A204.1 (cell line): Measurements from ENCODE around the gene SRC.

Experiments used
- FAIRE-seq: peaks from 2 replicates; lab custom pipeline; 2012; peaks lifted over from hg19 to GRCh38; lab: Jason Lieb, UNC

The SRC gene

GRCh38 chr20:37397076-37397953 is 51.4 kb downstream of the SRC start:
- FAIRE-seq, result no peak

DNA sequence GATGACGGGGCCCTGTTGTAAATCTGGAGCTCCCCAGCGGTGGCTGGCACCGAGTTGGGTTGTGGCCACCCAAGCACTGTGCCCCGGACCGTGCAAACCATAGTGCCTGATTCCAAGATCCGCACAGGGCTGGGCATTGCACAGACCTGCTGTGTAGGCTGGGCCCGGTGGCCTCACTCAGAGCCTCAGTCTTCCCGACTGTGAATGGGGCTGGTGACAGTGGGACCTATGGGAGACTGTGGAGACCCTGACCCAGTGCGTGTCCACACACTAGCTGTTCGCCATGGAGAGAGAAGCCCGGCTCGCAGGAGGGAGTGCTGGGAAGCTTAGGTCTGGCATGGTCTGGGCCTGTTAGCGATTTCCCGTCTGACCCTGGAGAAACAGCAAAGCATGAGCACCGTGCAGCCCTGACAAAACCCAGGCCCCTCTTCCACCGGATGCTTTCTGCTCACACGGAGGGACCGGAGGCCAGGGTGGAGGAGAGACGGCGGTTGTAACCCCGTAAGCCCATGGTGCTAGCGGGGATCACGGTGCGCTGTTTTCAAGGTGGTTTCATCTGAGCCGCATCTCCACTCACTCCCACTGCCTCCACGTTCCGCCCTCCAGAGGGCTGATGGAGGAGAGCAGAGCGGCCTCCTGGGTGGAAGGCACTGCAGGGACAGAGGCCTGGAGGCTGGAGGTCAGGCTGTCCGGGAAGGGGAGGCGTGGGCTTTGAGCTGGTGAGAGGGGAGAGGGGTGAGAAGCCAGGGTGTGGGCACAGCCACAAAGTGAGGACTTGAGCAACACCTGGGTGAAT is 52.2 kb downstream of the SRC start:
- FAIRE-seq, result no peak

GRCh38 chr20:37398750-37399621 is 53.0 kb downstream of the SRC start:
- FAIRE-seq, result no peak

DNA sequence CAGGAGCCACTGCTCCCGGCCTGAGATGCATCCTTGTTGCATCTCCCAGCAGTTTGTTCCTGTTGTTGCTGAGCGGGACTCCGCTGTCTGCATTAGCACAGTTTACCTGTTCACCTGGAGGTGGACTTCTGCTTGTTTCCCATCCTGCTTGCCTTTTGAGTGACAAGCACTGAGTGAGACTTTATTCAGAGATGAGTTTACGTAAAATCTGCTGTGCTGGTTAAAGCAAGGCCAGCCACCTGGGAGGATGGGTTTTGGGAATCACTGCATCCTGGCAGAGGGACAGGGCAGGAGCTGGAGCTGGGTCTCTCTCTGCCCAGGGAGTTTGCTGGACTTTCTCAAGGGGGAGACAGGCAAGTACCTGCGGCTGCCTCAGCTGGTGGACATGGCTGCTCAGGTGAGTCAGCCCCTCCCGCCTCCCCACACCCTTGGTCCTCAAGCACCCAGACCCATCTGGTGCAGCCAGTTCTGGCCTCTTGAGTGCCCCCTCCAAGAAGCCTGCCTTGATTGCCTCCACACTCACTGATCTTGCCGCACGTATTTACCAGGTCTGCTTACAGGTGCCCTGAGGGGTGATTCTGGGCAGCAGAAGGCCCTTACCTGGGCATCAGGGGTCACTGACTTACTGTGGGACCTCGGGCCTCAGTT is 55.5 kb downstream of the SRC start:
- no peak for FAIRE-seq

DNA sequence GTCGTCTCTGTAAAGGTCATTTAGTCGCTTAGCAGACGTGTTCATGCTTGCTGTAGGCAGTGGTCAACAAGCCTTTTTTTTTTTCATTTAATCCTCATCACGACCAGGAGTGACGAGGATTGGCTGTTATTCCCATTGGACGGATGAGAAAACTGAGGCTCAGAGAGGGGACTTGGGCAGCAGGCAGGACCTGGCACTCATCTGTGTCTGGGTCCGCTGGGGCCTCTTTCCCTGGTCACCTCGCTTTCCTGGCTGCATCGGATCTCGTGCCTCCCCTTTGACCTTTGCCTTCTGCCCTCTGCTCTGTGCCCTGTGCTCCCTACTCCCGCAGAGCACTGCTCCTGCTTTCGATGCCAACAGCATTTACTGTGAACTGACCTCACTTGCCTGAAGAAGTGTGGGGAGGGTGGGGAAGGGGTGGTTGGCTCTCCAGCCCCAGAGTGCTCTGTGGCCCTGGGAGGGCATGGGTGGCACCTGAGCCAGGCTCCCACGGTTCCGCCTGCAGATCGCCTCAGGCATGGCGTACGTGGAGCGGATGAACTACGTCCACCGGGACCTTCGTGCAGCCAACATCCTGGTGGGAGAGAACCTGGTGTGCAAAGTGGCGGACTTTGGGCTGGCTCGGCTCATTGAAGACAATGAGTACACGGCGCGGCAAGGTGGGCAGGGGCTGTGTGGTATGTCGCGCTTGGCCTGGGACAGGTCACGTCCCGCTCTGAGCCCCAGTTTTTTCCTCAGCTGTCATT is 56.2 kb downstream of the SRC start:
- FAIRE-seq, result no peak

DNA sequence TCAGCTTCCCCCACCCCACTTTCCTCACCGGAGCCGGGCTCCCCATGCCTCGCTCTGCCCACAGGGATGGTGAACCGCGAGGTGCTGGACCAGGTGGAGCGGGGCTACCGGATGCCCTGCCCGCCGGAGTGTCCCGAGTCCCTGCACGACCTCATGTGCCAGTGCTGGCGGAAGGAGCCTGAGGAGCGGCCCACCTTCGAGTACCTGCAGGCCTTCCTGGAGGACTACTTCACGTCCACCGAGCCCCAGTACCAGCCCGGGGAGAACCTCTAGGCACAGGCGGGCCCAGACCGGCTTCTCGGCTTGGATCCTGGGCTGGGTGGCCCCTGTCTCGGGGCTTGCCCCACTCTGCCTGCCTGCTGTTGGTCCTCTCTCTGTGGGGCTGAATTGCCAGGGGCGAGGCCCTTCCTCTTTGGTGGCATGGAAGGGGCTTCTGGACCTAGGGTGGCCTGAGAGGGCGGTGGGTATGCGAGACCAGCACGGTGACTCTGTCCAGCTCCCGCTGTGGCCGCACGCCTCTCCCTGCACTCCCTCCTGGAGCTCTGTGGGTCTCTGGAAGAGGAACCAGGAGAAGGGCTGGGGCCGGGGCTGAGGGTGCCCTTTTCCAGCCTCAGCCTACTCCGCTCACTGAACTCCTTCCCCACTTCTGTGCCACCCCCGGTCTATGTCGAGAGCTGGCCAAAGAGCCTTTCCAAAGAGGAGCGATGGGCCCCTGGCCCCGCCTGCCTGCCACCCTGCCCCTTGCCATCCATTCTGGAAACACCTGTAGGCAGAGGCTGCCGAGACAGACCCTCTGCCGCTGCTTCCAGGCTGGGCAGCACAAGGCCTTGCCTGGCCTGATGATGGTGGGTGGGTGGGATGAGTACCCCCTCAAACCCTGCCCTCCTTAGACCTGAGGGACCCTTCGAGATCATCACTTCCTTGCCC is 57.4 kb downstream of the SRC start:
- FAIRE-seq, result no peak

GRCh38 chr20:37404461-37404890 is 58.5 kb downstream of the SRC start:
- FAIRE-seq, result no peak

DNA sequence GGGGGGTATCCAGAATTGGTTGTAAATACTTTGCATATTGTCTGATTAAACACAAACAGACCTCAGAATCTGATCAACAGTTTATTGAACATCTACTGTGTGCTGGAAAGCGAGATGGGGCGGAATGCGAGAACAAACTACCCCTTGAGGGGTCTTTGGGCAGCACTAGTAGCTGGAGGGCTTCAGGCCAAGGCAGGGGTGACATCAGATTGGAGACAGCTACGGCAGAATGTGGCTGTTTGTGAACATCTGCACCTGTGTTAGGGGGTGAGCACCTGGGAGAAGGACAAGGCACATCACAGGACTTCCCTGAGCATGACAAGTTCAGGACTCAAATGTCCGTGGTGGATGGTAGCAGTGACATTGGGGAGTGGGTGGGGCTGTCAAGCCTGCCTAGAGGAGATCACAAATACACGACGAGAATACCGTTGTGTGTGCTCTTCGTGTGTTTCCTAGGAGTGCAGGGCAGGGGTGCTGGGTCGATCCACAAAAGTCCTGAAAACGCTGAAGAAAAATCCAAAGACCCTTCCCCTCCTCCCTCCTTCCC is 59.5 kb downstream of the SRC start:
- FAIRE-seq, result no peak

DNA sequence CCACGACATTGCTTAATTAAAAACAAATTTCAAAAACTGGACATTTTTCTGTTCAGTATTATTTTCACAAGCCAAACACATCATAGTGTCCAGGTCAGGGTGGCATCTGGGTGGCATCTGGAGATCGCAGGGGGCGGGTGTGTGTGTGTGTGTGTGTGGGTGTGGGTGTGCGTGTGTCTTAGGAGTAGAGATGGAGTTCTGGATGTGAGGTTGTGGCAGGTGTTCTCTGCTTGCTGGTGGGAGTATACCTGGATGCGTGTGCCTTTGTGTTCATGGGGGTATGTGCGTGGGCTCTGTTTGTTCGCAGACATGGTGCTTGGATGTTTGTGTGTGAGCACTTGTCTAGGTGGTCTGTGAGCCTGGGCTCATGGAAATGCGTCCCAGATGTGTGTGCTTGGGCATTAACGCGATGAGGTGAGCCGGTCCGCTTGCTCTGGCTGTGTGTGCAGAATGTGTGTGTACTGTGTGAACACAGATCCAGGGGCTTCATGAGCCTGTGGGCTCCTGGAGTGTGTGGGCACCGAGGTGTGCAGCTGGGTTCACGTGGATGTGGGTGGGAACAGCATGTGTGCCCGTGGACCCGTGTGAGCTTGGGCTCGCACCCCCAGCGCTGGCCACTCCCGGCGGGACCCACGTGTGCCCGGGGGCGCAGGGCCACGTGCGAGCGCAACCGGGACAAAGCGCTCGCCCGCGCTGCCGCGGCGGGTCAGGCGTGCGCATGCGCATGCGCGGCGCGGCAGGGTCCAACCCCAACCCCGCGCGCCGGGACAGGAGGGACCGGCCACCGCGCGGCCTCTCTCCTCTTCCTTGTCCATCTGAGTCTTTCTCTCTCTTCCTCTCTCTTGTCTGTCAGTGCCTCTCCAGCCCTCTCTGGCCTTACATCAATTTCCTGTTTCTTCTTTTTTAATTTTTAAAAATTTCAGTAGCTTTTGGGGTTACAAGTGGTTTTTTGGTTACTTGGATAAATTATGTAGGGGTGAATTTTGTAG is 60.4 kb downstream of the SRC start:
- no peak for FAIRE-seq

- no peak for FAIRE-seq
Measured at GRCh38 chr20:37407019-37407566, 61.2 kb downstream of the SRC start.

DNA sequence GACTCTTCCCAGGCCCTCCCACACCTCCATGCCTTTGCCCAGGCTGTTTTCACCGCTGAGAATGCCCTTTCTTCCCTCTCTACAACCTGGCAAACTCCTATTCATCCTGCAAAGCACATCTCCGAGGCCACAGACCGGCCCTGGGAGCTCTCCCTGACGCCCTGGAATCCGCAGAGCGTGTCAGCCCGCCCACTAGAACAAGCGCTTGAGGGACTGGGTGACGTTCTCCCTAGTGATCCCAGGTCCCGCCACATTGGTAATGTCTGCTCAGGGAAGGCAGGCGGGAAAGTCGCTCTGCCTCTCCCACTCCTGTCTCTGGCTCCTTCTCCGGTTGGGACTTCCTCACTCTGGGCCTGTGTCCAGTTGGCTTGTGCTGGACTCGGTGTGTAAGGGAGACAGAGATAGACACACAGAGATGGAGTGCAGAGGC is 61.6 kb downstream of the SRC start:
- no peak for FAIRE-seq

GRCh38 chr20:37408302-37409193 is 62.6 kb downstream of the SRC start:
- no peak for FAIRE-seq

GRCh38 chr20:37411408-37412219 is 65.7 kb downstream of the SRC start:
- FAIRE-seq, result no peak

GRCh38 chr20:37413023-37413334 is 67.0 kb downstream of the SRC start:
- no peak for FAIRE-seq

- no peak for FAIRE-seq
Measured at GRCh38 chr20:37413379-37413778, 67.4 kb downstream of the SRC start.
